Activated CD4-positive, alpha-beta T cell treated with anti-CD3 and anti-CD28 coated beads for 48 hours (primary cell): Measurements from ENCODE around the gene CCDC33.

ENCODE experiments used
- DNase-seq: peaks from one replicate; pipeline ENCODE4 v3.0.0-alpha.2; 2020

CCDC33 gene

GRCh38 chr15:74233373-74233772 lies 2.8 kb upstream of the CCDC33 start:
- no peak for DNase-seq

- no peak for DNase-seq
Observed at GRCh38 chr15:74233851-74234597, 2.1 kb upstream of the CCDC33 start.

- no peak for DNase-seq
Observed at GRCh38 chr15:74234598-74234875, 1.6 kb upstream of the CCDC33 start.

GRCh38 chr15:74239051-74239705 lies 3.1 kb downstream of the CCDC33 start:
- DNase-seq = no peak

- no peak for DNase-seq
Observed at GRCh38 chr15:74240002-74240568, 4.0 kb downstream of the CCDC33 start.

- DNase-seq = no peak
Observed at GRCh38 chr15:74240897-74241614, 4.9 kb downstream of the CCDC33 start.

GRCh38 chr15:74242441-74243185 lies 6.5 kb downstream of the CCDC33 start:
- no peak for DNase-seq

- no peak for DNase-seq
Observed at GRCh38 chr15:74243431-74243830, 7.3 kb downstream of the CCDC33 start.

GRCh38 chr15:74244822-74245341 lies 8.8 kb downstream of the CCDC33 start:
- DNase-seq = no peak

- peak; percentile 37 for DNase-seq
Observed at GRCh38 chr15:74245342-74245931, 9.3 kb downstream of the CCDC33 start.

GRCh38 chr15:74250266-74250665 lies 14.1 kb downstream of the CCDC33 start:
- DNase-seq = no peak

GRCh38 chr15:74251131-74251811 lies 15.1 kb downstream of the CCDC33 start:
- no peak for DNase-seq

- DNase-seq = no peak
Observed at GRCh38 chr15:74252291-74252690, 16.2 kb downstream of the CCDC33 start.

- no peak for DNase-seq
Observed at GRCh38 chr15:74252721-74253120, 16.6 kb downstream of the CCDC33 start.

- DNase-seq = no peak
Observed at GRCh38 chr15:74253211-74253921, 17.2 kb downstream of the CCDC33 start.

GRCh38 chr15:74257105-74257504 lies 21.0 kb downstream of the CCDC33 start:
- no peak for DNase-seq

- no peak for DNase-seq
Observed at GRCh38 chr15:74257623-74258022, 21.5 kb downstream of the CCDC33 start.

GRCh38 chr15:74258456-74259291 lies 22.5 kb downstream of the CCDC33 start:
- DNase-seq = no peak

GRCh38 chr15:74259292-74259648 lies 23.1 kb downstream of the CCDC33 start:
- DNase-seq = no peak
